GM10248 (cell line): ENCODE data around the gene SIRT4.
A peak's percentile ranks its signal among the peaks of the same experiment; 100 is the strongest.

Experiments used
- CTCF ChIA-PET: fragments of 300-600 bp; sonication (Branson Sonifier 250); formaldehyde crosslinking; extraction: SDS; loops from one replicate; lab custom pipeline; 2021; ENCODE audit warnings: antibody characterized with exemption; lab: Yijun Ruan, JAX
- POLR2A ChIA-PET: fragments of 350-650 bp; sonication (Branson Sonifier 250); formaldehyde crosslinking; extraction: SDS; loops from one replicate; lab custom pipeline; 2020; ENCODE audit warnings: antibody characterized with exemption; lab: Yijun Ruan, JAX
- DNase-seq: peaks from one replicate; pipeline ENCODE4 v3.0.0; 2012; ENCODE audit errors: extremely low spot score
- CTCF ChIP-seq: IDR thresholded peaks from 2 replicates; pipeline ENCODE4 v1.5.1; 2012; ENCODE audit warnings: mild to moderate bottlenecking, low read depth; ENCODE audit errors: extremely low read depth, missing control alignments, control extremely low read depth

SIRT4 gene

GRCh38 chr12:120358412-120359100, 56.4 kb downstream of the SIRT4 start:
- no peak for TF ChIP-seq CTCF
- ChIA-PET CTCF (interaction anchor here (1.8 kb wide), 1 partner anchor 9 kb away, joined by 18 read pairs; no protein-coding TSS in a partner anchor), POLR2A (no interaction called here)
- no peak for DNase-seq

GRCh38 chr12:120359128-120359527, 57.0 kb downstream of the SIRT4 start:
- TF ChIP-seq CTCF, result no peak
- POLR2A ChIA-PET, result no interaction called here
- no peak for DNase-seq
- CTCF ChIA-PET, result no interaction called here

- TF ChIP-seq CTCF, result no peak
Measured at GRCh38 chr12:120361506-120362208, 59.5 kb downstream of the SIRT4 start.

More at GRCh38 chr12:120361506-120362208, 59.5 kb downstream of the SIRT4 start:
- ChIA-PET POLR2A (no interaction called here), CTCF (interaction anchor here (0.9 to 1.7 kb wide), 6 partner anchors 9 to 69 kb away, joined by 3 to 5 read pairs (median 4); partner anchors contain the start of genes PLA2G1B and SIRT4)
- peak; percentile 59 for DNase-seq
